Measurements from ENCODE around the gene SUGP2.

SUGP2 gene

GRCh38 chr19:18960370-18960769 lies 72.9 kb downstream of the SUGP2 start:
- no peak for TF ChIP-seq ZBTB7A (IDR thresholded peaks at IDR 0.05; ENCODE audit: low read depth)
- no peak for TF ChIP-seq TAF1 (IDR thresholded peaks at IDR 0.05; ENCODE audit: low read depth)
- TF ChIP-seq RAD21 (IDR thresholded peaks at IDR 0.05; ENCODE audit: low read depth): no peak
- no peak for TF ChIP-seq TCF12 (IDR thresholded peaks at IDR 0.05; ENCODE audit: low read depth)
- TF ChIP-seq YY1 (IDR thresholded peaks at IDR 0.05; ENCODE audit: low read depth): no peak
- TF ChIP-seq FOXM1 (IDR thresholded peaks at IDR 0.05; ENCODE audit: borderline replicate concordance, low read depth): no peak
- no peak for TF ChIP-seq MAX (IDR thresholded peaks at IDR 0.05)
- no peak for TF ChIP-seq EP300 (IDR thresholded peaks at IDR 0.05; ENCODE audit: borderline replicate concordance)
- no peak for TF ChIP-seq USF1 (IDR thresholded peaks at IDR 0.05)
- no peak for TF ChIP-seq NFIC (IDR thresholded peaks at IDR 0.05)
- TF ChIP-seq REST (IDR thresholded peaks at IDR 0.05; ENCODE audit: low read depth): no peak
- TF ChIP-seq TEAD4 (IDR thresholded peaks at IDR 0.05): no peak
- TF ChIP-seq CREB1 (IDR thresholded peaks at IDR 0.05; ENCODE audit: low read depth): no peak

GRCh38 chr19:18955042-18955441 lies 78.3 kb downstream of the SUGP2 start:
- no peak for TF ChIP-seq CEBPB (IDR thresholded peaks at IDR 0.05)
- TF ChIP-seq TCF12 (IDR thresholded peaks at IDR 0.05; ENCODE audit: low read depth): no peak
- TF ChIP-seq EGR1 (IDR thresholded peaks at IDR 0.05): no peak

GRCh38 chr19:18954094-18954493 lies 79.2 kb downstream of the SUGP2 start:
- TF ChIP-seq EP300 (IDR thresholded peaks at IDR 0.05; ENCODE audit: borderline replicate concordance): no peak
- no peak for TF ChIP-seq MAX (IDR thresholded peaks at IDR 0.05)
- TF ChIP-seq ZBTB7A (IDR thresholded peaks at IDR 0.05; ENCODE audit: low read depth): no peak
- TF ChIP-seq EGR1 (IDR thresholded peaks at IDR 0.05): no peak
- TF ChIP-seq CREB1 (IDR thresholded peaks at IDR 0.05; ENCODE audit: low read depth): no peak
- no peak for TF ChIP-seq CEBPB (IDR thresholded peaks at IDR 0.05)
- TF ChIP-seq TEAD4 (IDR thresholded peaks at IDR 0.05): no peak

GRCh38 chr19:18951721-18952281 lies 81.5 kb downstream of the SUGP2 start:
- TF ChIP-seq EP300 (IDR thresholded peaks at IDR 0.05; ENCODE audit: borderline replicate concordance): no peak
- no peak for TF ChIP-seq CREB1 (IDR thresholded peaks at IDR 0.05; ENCODE audit: low read depth)
- TF ChIP-seq REST (IDR thresholded peaks at IDR 0.05; ENCODE audit: low read depth): no peak
- no peak for TF ChIP-seq TCF12 (IDR thresholded peaks at IDR 0.05; ENCODE audit: low read depth)
- TF ChIP-seq RAD21 (IDR thresholded peaks at IDR 0.05; ENCODE audit: low read depth): no peak
- no peak for TF ChIP-seq NFIC (IDR thresholded peaks at IDR 0.05)
- TF ChIP-seq FOXM1 (IDR thresholded peaks at IDR 0.05; ENCODE audit: borderline replicate concordance, low read depth): no peak

GRCh38 chr19:18949858-18950257 lies 83.5 kb downstream of the SUGP2 start:
- TF ChIP-seq EP300 (IDR thresholded peaks at IDR 0.05; ENCODE audit: borderline replicate concordance): no peak
- TF ChIP-seq CREB1 (IDR thresholded peaks at IDR 0.05; ENCODE audit: low read depth): no peak
- TF ChIP-seq ZBTB7A (IDR thresholded peaks at IDR 0.05; ENCODE audit: low read depth): no peak
- TF ChIP-seq TAF1 (IDR thresholded peaks at IDR 0.05; ENCODE audit: low read depth): no peak
- TF ChIP-seq FOXM1 (IDR thresholded peaks at IDR 0.05; ENCODE audit: borderline replicate concordance, low read depth): no peak
- TF ChIP-seq TCF12 (IDR thresholded peaks at IDR 0.05; ENCODE audit: low read depth): no peak
- TF ChIP-seq NFIC (IDR thresholded peaks at IDR 0.05): no peak
- TF ChIP-seq CEBPB (IDR thresholded peaks at IDR 0.05): no peak
- no peak for TF ChIP-seq EGR1 (IDR thresholded peaks at IDR 0.05)
- no peak for TF ChIP-seq RAD21 (IDR thresholded peaks at IDR 0.05; ENCODE audit: low read depth)
- TF ChIP-seq USF1 (IDR thresholded peaks at IDR 0.05): no peak
- TF ChIP-seq YY1 (IDR thresholded peaks at IDR 0.05; ENCODE audit: low read depth): no peak

GRCh38 chr19:18948976-18949356 lies 84.4 kb downstream of the SUGP2 start:
- TF ChIP-seq TCF12 (IDR thresholded peaks at IDR 0.05; ENCODE audit: low read depth): no peak
- TF ChIP-seq MAX (IDR thresholded peaks at IDR 0.05): no peak
- TF ChIP-seq TEAD4 (IDR thresholded peaks at IDR 0.05): no peak
- TF ChIP-seq EP300 (IDR thresholded peaks at IDR 0.05; ENCODE audit: borderline replicate concordance): no peak
- TF ChIP-seq EGR1 (IDR thresholded peaks at IDR 0.05): no peak
- no peak for TF ChIP-seq CEBPB (IDR thresholded peaks at IDR 0.05)
- no peak for TF ChIP-seq FOXM1 (IDR thresholded peaks at IDR 0.05; ENCODE audit: borderline replicate concordance, low read depth)
- no peak for TF ChIP-seq YY1 (IDR thresholded peaks at IDR 0.05; ENCODE audit: low read depth)
- TF ChIP-seq TAF1 (IDR thresholded peaks at IDR 0.05; ENCODE audit: low read depth): no peak
- no peak for TF ChIP-seq REST (IDR thresholded peaks at IDR 0.05; ENCODE audit: low read depth)
- TF ChIP-seq RAD21 (IDR thresholded peaks at IDR 0.05; ENCODE audit: low read depth): no peak
- TF ChIP-seq CREB1 (IDR thresholded peaks at IDR 0.05; ENCODE audit: low read depth): no peak
- no peak for TF ChIP-seq NFIC (IDR thresholded peaks at IDR 0.05)
- no peak for TF ChIP-seq ZBTB7A (IDR thresholded peaks at IDR 0.05; ENCODE audit: low read depth)
- no peak for TF ChIP-seq USF1 (IDR thresholded peaks at IDR 0.05)

All from Ishikawa (cell line).